ENCODE measurements around the gene AKT3. TPM values are rescaled to one million over a fixed set of nuclear protein-coding genes. Genes with fewer than 3 reads are reported as not detected.

Gene AKT3
- total RNA-seq, 1 experiment from 2014 or later = 35.8 TPM

DNA sequence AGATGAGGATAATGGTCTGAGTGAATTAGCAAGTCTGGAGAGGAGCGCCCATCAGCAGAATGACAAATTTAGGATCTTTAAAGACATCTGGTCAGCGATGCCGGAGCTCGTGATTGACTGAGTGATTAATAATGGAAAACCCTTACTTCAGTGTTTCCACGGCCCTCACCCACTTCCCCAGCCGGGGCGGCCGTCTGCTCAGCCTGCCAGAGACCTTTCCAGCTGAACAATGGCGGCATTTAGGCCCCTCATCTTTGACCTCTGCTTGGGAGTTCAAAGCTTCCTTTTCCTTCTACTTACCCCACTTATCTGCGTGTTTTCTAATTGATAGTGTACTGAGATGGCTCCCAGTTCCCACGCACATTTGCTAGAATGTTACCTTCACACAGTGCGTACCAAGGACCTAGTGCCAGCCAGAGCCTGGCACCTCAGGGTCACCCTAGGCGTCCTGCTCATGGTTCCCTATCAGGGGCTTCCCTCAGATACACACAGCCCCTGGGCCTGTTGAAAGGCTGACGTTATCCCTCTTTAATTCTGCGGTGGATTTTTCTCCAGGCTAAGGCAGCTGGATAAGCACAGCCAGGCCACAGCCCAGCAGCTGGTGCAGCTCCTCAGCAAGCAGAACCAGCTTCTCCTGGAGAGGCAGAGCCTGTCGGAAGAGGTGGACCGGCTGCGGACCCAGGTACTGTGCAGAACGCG is 361.4 kb downstream of the AKT3 start:
- no peak for DNase-seq (ENCODE audit: low read depth)

DNA sequence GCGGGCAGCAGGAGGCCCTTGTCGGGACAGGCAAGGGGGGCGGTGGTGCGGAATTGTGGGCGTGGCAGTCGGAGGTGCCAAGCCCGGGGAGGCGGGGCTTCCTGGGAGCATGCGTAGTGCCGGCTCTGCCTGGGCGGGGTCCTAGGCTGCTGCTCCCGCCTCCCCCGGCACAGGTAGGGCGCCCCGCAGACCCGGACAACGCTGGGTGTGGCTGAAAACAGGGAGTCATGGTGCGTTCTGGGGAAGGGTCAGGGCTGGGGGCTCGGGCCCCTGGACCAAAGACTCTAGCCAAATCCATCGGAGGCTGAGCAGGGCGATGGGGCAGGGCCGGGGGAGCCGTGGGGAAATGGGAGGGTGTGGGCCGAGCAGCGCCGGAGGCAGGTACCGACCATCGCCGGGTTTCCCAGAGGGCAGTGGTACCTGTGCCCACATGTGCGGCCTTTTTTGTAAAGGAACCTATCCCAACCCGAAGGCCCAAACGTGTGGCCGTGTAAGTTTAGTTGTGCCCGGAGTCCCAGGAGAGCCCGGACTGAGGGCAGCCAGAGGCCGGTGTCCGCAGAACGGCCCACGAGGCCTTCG is 362.3 kb downstream of the AKT3 start:
- no peak for DNase-seq (ENCODE audit: low read depth)

DNA sequence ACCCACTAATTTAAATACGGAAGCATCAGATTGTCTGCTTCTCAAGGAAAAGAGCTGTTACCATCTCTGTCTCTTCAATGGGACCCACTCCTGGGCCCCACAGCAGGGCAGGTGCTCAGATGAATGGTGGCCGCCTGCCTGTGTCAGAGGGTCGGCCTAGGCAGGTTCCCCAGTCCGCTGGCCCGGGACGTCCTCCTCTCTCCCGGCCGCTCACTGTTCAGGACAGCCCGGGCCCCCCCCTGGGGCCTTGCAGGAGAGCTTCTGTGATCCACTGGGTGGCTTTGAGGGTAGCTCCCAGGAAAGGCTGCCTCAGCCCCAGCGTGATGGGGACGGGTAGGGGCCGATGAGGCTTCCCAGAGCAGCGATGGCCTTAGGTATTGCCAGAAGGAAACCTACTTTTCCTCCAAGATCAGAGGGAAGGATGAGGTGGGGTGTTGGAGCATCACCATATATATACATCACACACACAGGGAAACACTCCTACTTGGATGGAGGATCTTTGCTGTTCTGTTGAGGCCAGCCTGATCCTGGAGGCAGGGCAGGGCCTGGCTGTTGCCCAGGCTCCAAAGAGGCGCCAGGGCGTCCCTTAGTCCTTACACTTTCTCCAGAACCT is 362.9 kb downstream of the AKT3 start:
- DNase-seq (ENCODE audit: low read depth) = no peak

DNA sequence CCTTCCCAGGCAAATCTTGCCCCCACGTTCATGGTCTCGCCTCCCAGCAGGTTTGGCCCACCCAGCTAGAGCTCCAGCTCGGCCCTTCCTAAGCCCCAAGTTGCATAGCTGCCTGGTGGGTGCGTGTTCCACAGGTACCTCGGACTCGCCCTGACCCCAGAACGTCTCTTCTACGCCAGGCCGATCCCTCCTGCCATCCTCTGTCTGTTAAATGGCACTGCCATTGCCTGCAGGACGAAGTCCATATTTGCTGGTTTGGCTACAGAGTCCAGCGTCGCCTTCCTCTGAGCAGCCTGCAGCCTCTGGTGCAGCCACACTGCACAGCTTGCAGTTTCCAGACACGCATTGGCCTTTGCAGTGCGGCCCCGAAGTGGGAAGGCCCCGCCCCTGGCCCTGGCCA is 366.1 kb downstream of the AKT3 start:
- DNase-seq (ENCODE audit: low read depth) = no peak

DNA sequence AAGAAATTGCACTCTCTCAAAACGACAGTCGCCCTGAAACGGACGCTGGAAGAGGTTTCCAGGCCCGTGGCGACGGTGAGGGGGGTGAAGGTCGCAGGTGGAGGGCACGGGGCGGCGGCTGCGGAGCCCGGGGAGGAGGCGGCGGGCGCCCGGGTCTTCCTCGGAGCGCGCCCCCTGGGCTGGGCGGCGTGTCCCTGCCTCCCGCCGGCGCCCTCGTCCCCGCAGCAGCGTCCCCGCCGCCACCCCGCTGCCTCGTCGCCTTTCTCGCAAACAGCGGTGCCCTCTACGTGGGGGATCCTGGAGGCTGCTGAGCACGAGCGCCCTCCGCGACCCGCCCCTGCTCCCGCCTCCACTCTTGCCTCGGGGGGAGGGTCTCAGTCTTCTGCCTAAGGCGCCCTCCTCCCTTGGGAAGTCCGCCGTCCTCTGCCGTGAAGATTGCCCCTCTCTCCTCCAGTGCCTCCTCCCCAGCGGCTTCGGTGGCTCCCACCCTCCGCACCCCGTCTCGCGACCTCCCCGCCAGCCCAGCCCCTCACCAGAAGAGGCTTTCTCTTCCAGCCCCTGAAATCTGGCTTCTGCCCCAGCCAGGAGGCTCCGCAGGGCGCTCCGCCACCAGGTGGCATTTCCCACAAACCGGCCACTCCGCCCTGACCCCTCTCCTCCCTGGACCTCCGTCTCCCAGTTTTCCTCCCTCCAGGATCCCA is 366.8 kb downstream of the AKT3 start:
- DNase-seq (ENCODE audit: low read depth) = no peak

DNA sequence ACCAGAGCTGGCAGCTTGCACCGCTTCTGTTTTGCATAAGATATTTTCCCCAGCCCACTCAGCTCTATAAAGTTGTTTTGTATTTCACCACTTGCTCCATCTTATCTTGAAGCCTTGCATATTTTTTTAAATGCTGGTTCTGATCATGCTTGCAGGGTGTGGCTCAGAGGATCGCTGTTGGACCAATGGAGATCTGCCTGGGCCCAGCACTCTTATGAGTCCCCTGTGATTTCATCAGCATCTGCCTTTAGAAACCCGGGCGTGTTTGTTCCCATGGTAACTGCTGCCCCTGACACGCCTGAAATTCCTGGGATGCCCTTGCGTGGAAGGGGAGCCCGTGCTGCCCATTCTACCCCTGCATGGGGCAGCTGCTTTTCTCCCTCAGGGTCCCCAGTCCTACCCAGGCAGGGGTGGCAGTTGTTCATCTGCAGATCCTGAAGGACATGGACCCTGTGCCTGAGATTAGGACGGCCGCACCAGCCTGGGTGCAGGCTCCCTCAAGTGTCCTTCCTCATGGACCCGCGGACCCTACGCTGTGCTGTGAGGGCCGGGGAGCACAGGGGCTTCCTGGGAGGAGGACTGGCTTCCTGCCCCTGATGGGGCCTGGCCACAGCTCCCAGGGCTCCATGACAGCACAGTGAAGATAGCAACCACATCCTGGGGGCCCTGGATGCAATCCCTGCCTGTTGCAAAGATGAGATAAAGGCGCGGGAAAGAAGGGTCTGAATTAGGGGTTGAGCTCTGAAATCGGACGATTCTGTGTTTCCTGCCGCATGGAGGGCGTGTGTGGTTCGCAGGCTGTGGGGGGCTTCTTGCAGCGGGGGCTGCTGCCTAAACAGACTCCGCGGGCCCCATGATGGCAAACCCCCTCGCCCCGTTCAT is 367.7 kb downstream of the AKT3 start:
- peak; percentile 20 for DNase-seq (ENCODE audit: low read depth)

DNA sequence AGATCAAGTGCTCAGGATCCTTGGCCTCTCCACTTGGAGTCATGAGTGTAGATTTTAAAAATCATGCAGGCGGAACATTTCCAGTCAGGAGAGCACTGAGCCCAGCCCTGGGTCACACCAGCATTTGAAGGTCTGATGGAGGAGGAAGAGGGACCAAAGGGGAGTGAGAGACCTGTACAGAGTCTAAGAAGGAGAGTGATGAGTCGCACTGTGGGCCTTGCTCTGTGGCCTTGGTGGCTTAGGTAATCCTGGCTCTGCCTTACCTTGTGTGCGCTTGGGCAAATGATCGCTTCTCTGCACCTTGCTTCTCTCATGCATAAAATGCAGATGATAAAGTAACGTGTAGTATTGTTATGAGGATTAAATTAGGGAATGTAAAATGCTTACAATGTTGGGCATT is 368.9 kb downstream of the AKT3 start:
- no peak for DNase-seq (ENCODE audit: low read depth)

DNA sequence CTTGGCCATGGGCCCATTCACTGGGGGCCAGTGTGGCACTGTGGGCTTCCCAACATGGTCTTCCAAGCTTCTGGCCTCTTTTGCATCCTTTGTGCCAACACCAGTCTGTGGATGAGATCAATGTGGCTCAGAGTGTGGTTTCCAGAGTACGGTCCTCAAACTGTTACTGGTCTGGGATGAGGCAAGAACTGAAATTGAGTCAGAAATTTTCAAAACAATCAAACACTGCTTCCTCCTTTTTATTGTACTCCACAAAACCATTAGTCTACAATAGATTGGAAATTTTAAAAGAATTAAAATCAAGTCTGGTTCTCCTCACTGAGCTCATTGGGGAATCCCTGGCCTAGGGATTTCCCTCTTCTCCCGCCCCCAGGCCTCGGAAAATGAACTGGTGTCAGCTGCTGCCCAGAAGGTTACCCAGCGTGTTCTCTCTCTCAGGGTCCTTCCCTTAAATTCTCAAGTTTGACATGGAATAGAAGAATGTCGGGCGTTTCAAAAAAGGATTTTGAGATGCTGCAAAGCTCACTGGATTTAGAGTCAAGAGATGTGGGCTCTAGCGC is 372.2 kb downstream of the AKT3 start:
- DNase-seq (ENCODE audit: low read depth) = no peak

DNA sequence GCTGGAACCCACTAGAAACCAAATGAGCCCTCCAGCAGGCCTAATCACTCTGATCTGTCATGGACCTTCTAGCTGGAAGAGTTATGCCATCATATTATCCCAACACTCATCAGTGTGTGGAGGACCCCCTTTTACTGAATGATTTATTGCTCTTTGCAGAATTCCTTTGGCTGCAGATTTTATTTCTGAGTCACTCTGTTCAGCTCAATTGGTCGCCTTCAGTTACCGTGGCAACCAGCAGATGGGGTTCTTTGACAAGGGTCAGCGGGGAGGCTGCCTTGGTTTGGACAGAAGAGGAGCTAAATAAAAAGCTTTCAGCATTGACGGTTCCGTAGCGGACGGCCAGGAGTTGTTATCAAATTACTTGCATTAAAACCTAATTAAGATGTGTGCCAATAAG is 374.1 kb downstream of the AKT3 start:
- peak; percentile 50 for DNase-seq (ENCODE audit: low read depth)

DNA sequence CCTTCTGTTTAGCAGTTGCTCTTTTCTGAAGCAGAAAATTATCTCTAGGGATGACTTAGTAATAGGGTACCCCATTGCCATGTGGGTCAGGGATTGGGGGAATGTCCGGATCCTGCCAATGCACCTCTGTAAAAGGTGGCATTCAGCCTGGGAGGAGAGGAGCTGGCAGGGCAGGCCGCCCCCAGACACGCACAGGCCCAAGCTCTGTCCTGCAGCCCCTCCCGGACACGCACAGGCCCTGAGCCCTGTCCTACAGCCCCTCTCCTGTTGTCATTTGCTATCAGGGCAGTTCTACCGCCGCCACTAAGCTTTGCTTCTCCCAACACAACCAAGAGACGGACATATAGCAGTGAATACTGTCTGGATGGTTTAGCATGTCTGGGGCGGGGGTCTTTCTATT is 375.1 kb downstream of the AKT3 start:
- no peak for DNase-seq (ENCODE audit: low read depth)

DNA sequence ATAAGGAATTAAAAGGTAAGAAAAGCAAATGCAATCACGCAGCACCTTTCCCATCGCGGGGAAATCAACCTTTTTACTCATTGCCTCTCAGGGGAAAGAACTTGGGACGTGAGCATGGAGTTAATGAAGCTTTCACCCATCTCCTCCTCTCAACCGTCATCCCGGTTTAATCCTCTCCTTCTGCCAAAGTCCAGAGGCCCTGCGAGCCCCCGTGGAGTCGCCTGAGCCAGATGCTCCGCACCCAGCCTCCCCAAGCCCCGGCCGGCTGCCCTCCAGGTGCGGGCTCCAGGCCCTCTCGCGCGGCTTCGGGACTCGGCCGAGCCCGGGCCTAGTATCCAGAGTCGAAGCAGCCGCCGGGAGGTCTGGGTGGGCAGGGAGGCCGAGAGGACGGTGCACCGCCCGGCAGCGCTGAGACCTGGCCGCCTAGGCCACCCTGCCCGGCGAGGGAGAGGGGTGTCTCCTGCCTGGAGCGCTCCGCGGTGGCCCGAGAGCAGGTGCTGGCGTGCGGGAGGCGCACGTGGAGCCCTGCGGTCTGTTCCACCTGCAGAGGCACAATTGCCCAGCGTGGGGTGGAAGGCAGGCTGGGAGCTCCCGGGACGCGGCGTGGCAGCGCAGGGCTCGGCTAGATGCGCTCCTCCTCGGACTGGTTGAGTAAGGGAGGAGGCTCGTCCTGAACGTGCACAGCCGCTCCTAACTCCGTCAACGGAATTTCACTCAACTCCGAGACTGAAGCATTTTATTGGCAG is 375.7 kb downstream of the AKT3 start:
- DNase-seq (ENCODE audit: low read depth) = no peak

DNA sequence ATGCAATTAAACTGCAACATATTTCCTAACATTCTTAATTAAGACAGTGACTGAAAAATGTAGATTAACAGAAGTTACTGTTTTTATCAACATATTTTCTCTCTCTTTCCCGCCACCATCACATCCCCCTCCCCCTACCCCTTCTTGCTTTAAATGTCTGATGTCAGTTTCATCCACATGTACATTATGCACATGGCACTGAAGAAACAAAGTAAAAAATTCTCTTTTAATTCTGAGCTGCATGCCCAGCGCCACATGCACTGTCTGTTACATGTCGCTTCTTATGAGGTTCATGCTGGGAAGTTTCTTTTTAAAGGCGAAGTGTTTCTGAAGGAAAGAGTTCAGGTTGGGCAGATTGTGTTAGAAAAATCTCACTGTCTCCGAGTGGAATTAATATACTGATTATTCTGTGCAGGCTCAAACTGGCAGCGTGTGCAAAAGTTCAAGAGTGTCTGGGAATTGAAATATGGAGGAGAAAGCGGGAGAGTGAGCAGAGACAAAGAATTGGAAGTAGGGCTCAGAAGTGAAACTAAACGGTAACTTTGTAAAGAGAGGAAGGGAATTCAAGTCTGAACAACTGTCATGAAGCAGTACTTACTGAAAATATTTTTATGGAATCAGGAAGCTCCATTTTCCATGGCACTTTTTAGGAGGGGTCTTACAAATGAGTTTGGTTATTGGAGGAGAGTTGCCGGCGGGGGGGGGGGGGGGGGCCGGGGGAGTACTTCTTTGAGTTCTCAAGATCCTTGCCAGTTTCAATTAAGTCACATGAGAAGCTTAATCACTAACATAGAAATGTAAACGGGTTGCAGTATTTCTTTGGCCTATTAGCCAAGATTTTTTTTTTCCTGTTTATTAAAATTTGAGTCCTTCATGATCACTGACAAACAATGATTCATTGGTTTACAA is 376.6 kb downstream of the AKT3 start:
- peak; percentile 47 for DNase-seq (ENCODE audit: low read depth)

DNA sequence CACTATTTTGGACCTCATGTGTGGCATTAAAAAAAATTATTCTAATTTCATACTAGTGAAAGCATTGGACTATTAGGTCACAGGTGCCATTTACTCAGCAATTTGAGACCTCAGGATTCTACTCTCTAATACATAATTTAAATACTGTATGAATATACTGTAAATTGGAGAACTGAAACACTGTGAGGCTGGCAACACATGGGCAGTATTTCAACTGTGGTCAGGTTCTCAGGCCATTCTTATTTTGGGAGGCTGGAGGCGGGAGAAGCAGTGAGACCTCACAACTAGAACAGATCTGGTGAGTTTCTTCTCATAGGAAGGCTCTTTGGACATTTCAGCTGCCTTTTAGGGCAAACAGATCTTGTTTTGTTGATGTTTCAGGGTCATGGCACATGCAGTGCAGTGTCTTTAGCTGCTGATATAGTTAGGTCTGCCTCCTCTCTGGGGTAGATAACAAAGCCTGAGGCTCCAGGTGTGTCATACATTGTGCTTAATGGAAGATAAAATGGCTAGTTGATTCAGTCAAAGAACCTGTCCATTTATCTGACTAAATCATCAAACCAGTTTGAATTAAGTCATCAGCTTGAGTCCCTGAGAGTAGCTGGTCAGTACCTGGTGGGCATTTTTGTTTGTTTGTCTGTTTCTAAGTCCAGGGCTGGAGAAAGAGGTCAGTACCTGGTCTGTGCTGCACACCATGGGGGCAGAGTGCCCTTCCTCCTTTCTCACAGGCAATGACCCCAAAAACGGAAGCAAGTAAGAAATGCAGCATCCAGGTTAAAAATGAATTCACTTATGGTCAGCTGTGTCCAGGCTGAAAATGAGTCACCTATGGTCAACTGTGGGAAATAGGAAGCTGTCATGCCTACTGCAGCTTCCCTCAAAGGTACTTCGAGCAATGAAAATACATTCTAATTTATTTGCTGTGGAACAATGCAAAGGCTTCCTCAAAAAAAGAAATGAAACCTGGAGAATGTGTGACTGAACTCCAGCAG is 378.0 kb downstream of the AKT3 start:
- DNase-seq (ENCODE audit: low read depth) = peak; percentile 75

DNA sequence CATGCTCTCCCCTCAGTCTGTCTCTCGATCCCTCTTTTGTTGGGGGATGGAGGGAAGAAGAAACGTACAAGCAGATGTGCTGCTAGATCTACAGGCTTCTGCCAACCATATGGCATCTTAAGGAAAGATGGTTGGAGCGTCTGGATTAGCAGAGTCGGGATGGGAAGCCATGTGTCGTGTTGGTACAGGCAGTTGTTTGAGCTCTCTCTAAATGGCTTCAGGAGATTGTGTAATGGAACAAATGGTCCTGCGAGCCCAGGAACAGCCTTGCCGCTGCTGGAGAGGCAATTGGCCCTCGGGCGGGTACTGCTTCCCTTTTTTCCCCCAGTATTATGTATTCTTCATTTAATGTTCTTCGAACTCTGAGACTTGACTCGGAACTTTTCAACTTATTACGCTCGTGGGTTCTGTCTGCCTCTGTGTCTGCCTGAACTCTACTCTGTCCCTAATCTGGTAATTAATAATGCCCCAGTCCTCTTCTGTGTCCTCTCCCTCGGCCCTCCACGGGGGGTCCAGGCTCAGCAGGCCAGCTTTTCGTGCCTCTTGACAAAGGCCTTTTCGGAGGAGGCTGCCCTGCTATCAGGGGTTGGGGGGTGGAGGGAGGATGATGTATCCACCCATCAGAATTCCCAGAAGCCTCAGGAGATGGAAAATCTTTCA is 378.9 kb downstream of the AKT3 start:
- DNase-seq (ENCODE audit: low read depth) = no peak

DNA sequence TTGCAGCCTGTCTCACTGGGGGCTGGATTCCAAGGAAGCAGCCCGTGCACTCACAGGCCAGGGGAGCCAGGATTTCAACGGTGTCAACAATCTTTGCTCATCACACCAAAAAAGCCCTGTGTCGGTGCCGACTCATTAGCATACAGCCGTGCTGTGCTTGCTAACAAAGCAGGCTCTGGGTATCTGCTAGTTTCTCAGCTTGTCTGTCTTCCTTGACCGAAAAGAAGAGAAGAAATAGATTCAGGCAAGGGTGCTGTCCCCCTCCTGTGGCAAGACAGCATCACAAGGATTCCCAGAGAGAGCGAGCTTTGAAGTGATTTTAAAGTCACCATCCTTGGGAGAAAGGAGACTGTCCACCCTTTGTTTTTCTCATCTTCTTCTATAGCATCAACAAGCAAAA is 379.5 kb downstream of the AKT3 start:
- DNase-seq (ENCODE audit: low read depth) = no peak

DNA sequence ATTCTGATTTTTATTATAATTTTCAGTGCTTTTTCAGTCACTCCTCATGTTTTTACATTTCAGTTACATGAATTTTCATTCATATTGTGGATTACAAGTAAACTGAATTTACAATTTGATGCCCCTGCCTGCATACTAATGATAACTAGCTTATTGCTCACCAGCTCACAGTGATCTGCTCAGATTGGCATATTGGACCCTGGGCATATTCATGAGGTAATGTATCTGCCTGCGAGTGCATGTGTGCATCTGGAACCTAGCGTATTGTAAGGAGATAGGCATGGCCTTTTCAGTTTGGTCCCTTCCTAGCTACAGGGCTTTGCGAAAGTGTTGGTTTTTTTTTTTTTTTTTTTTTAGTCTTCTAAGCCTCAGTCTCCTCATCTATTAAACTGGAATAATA is 380.5 kb downstream of the AKT3 start:
- DNase-seq (ENCODE audit: low read depth) = no peak

DNA sequence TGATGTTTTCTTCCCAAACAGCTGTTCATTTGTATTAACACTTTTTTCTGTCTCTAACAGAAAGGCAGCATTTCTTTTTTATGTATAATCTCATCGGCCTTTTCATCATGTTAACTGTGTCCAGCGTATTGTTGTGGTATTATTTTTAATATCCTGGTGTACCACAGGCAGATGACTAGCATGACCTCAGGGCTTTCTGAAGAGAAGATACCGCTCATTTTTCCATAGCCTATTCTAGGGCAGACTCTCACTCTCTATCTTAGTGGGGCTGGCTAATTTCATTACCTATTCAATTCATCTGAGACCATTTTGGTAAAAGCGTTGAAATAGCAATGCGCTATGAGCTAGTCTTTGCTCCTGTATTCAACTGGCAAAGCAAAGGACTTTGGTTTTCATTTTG is 384.3 kb downstream of the AKT3 start:
- DNase-seq (ENCODE audit: low read depth) = peak; percentile 9

DNA sequence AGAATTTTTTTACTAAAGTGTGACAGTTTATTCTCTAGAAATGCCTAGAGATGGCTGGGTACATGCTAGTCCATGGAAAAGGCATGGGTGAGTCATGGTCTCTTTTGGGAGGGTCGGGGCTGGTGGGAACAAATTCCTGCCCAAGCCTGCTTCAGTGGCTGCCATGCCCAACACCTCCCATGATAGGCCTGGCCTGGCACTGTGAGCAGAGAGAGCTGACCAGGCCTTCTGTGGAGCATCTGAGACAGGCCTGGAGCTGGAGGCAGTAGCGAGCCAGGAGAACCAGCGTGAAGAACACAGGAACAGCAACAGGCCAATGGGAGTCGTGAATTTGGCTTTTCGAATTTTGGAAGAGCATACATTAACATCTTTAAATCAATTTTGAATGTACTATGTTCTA is 385.0 kb downstream of the AKT3 start:
- no peak for DNase-seq (ENCODE audit: low read depth)
